HG03060 (cell line): ENCODE measurements around the gene TLE5.
"Not testable (repeated sequence)": the region's sequence is repeated elsewhere in the genome, so short reads cannot be mapped to it uniquely, and the experiment has no call there.

Experiments
- ATAC-seq: cut with Tn5 transposase; IDR thresholded peaks from one replicate; pipeline ENCODE4 v1.9.1; 2021; ENCODE audit warnings: low read depth, moderate number of reproducible peaks; ENCODE audit not compliant: unreplicated experiment

The TLE5 gene

GRCh38 chr19:3064011-3064330 lies 1.7 kb upstream of the TLE5 start:
- no peak for ATAC-seq

GRCh38 chr19:3061182-3062161 lies 823 bp downstream of the TLE5 start:
- ATAC-seq = no peak

- ATAC-seq = no peak
These were observed 1.5 kb downstream of the TLE5 start for GRCh38 chr19:3060857-3061181.

GRCh38 chr19:3059653-3060052 lies 2.6 kb downstream of the TLE5 start:
- ATAC-seq = no peak

GRCh38 chr19:3058821-3059314 lies 3.4 kb downstream of the TLE5 start:
- ATAC-seq = no peak

- ATAC-seq = no peak
These were observed 4.1 kb downstream of the TLE5 start for GRCh38 chr19:3058009-3058820.

- no peak for ATAC-seq
These were observed 5.0 kb downstream of the TLE5 start for GRCh38 chr19:3057275-3057714.

GRCh38 chr19:3056417-3057088 lies 5.7 kb downstream of the TLE5 start:
- no peak for ATAC-seq

- ATAC-seq = no peak
These were observed 6.4 kb downstream of the TLE5 start for GRCh38 chr19:3055741-3056416.

GRCh38 chr19:3054972-3055740 lies 7.1 kb downstream of the TLE5 start:
- ATAC-seq = no peak

- no peak for ATAC-seq
These were observed 7.9 kb downstream of the TLE5 start for GRCh38 chr19:3054265-3054971.

- no peak for ATAC-seq
These were observed 8.5 kb downstream of the TLE5 start for GRCh38 chr19:3053780-3054179.

GRCh38 chr19:3053218-3053621 lies 9.1 kb downstream of the TLE5 start:
- no peak for ATAC-seq

- not testable (repeated sequence) for ATAC-seq
These were observed 12.3 kb downstream of the TLE5 start for GRCh38 chr19:3050016-3050415.

GRCh38 chr19:3049089-3049488 lies 13.2 kb downstream of the TLE5 start:
- no peak for ATAC-seq

- no peak for ATAC-seq
These were observed 14.1 kb downstream of the TLE5 start for GRCh38 chr19:3048190-3048533.

GRCh38 chr19:3047496-3048189 lies 14.7 kb downstream of the TLE5 start:
- no peak for ATAC-seq

- no peak for ATAC-seq
These were observed 15.4 kb downstream of the TLE5 start for GRCh38 chr19:3046698-3047495.
